HepG2 (cell line): ENCODE results near the gene SAA2. TPM values are rescaled to one million over a fixed set of nuclear protein-coding genes. Genes with fewer than 3 reads are reported as not detected.

ENCODE experiments used
- ARID5B ChIP-seq: IDR thresholded peaks from 2 replicates; pipeline ENCODE4 v1.4.0; 2020; ENCODE audit warnings: mild to moderate bottlenecking, missing genetic modification reagents
- ASH2L ChIP-seq: fragments of 300-600, 200-600 bp; sonication (generic); IDR thresholded peaks from 2 replicates; pipeline ENCODE4 v1.7.0; 2017; ENCODE audit warnings: low read depth, mild to moderate bottlenecking, moderate library complexity, mixed read lengths, low read length; ENCODE audit not compliant: insufficient read length
- ATF7 ChIP-seq, 2 experiments: fragments of 450-650 bp in 1 of 2; sonication (generic) in 1 of 2; formaldehyde crosslinking in 1 of 2; IDR thresholded peaks; 2 replicates each; pipeline versions ENCODE4 v1.4.0 to v1.6.1; 2016 to 2020; ENCODE audit warnings: antibody characterized with exemption in 1 of 2, mild to moderate bottlenecking in 1 of 2, missing genetic modification reagents in 1 of 2
- BCLAF1 ChIP-seq: fragments of 450-650 bp; IDR thresholded peaks from 2 replicates; pipeline ENCODE4 v1.6.1; 2017; ENCODE audit warnings: mild to moderate bottlenecking
- CEBPG ChIP-seq: IDR thresholded peaks from 2 replicates; pipeline ENCODE4 v1.6.1; 2016
- ETV6 ChIP-seq: sonication (generic); formaldehyde crosslinking; conservative IDR thresholded peaks from 2 replicates; pipeline ENCODE4 v1.4.0; 2020; ENCODE audit warnings: missing genetic modification reagents
- KDM5A ChIP-seq: fragments of 200-600 bp; sonication (generic); IDR thresholded peaks from 2 replicates; pipeline ENCODE4 v1.7.0; 2018; ENCODE audit warnings: antibody characterized with exemption, mild to moderate bottlenecking, low read length, borderline replicate concordance
- KIAA2018 ChIP-seq: sonication (generic); formaldehyde crosslinking; IDR thresholded peaks from 2 replicates; pipeline ENCODE4 v1.5.0; 2020; ENCODE audit warnings: mild to moderate bottlenecking, missing genetic modification reagents, borderline replicate concordance
- POGZ ChIP-seq: sonication (generic); formaldehyde crosslinking; IDR thresholded peaks from 2 replicates; pipeline ENCODE4 v1.4.0; 2020; ENCODE audit warnings: mild to moderate bottlenecking, missing genetic modification reagents
- TBP ChIP-seq: sonication (generic); formaldehyde crosslinking; IDR thresholded peaks from 2 replicates; pipeline ENCODE4 v1.5.0; 2020; ENCODE audit warnings: missing genetic modification reagents
- polyA plus RNA-seq, 8 experiments: library from polyadenylated mRNA; depleted of rRNA in 3 of 8; stranded (reverse) in 7 of 8; unstranded in 1 of 8; fragments of >200 nt; fragmentation: Illumina TruSeq in 4 of 8; extraction: Trizol in 4 of 8; gene quantifications; 2 replicates each; pipeline versions ENCODE4 v1.2.1 to v1.2.3, GENCODE V29; 2011 to 2016; ENCODE audit warnings: low read depth in 4 of 8, missing spikeins in 1 of 8, mixed read lengths in 1 of 8; ENCODE audit not compliant: insufficient read depth in 1 of 8
- total RNA-seq, 5 experiments: library from RNA; depleted of rRNA; stranded (reverse); fragments of >200 nt; fragmentation: Illumina TruSeq; extraction: Trizol; gene quantifications; 2 replicates each; pipeline ENCODE4 v1.2.3, GENCODE V29; 2016; ENCODE audit warnings: low read depth in 1 of 5

SAA2 gene
- total and polyA plus RNA-seq, 2 of the 13 experiments (the other 11 are each of a cell fraction or from before 2014, with no cell fraction given), result 0.27 TPM; not detected in 1

- TF ChIP-seq KIAA2018 (CRISPR knock-in tag), result no peak
- no peak for TF ChIP-seq BCLAF1
- peak; percentile 61; the same call in 1 of the 2 replicates for TF ChIP-seq POGZ (CRISPR knock-in tag)
- peak; percentile 91 for TF ChIP-seq CEBPG (CRISPR knock-in tag)
- TF ChIP-seq ETV6 (CRISPR knock-in tag), result no peak
- no peak for TF ChIP-seq TBP (CRISPR knock-in tag)
- peak; percentile 54; the same call in 1 of the 2 replicates for TF ChIP-seq ARID5B (CRISPR knock-in tag)
- TF ChIP-seq ATF7 (IDR thresholded peaks at IDR 0.05), result no peak
- TF ChIP-seq ATF7 (CRISPR knock-in tag; IDR thresholded peaks at IDR 0.05), result no peak
- peak; percentile 23 for TF ChIP-seq ASH2L
- TF ChIP-seq KDM5A, result no peak
These were observed 10.8 kb upstream of the SAA2 start (continued) for GRCh38 chr11:18259259-18259658.
